SU-DHL-6 (cell line): ENCODE measurements around the gene MT1HL1.

Experiments used
- H2AFZ ChIP-seq: fragments of 200-600 bp; sonication (generic); 2 replicates; pipeline ENCODE4 v1.6.1; 2014; ENCODE audit warnings: low read depth, mild to moderate bottlenecking, moderate library complexity, mixed read lengths, antibody characterized with exemption, low read length; ENCODE audit not compliant: severe bottlenecking
- H3F3A ChIP-seq: fragments of 200-600 bp; shearing (Covaris generic); 2 replicates; pipeline ENCODE4 v1.6.0; 2016; ENCODE audit warnings: antibody characterized with exemption, mild to moderate bottlenecking; ENCODE audit not compliant: insufficient read depth
- H3K27ac ChIP-seq: fragments of 200-600 bp; sonication (generic); 2 replicates; pipeline ENCODE4 v1.5.1; 2016; ENCODE audit warnings: low read depth, mild to moderate bottlenecking, low read length, moderate library complexity, mixed read lengths
- H3K27me3 ChIP-seq: fragments of 200-600 bp; sonication (generic), shearing (Covaris generic); 2 replicates; pipeline ENCODE4 v1.6.0; 2014; ENCODE audit warnings: mild to moderate bottlenecking, low read length
- H3K36me3 ChIP-seq: fragments of 200-600 bp; sonication (generic); 2 replicates; pipeline ENCODE4 v1.6.1; 2014; ENCODE audit warnings: mild to moderate bottlenecking, low read length, mixed read lengths
- H3K4me2 ChIP-seq: fragments of 300-600, 200-600 bp; shearing (Covaris generic), sonication (generic); 2 replicates; pipeline ENCODE4 v1.6.0; 2014; ENCODE audit warnings: low read length, low read depth, mild to moderate bottlenecking; ENCODE audit not compliant: poor library complexity, severe bottlenecking
- H3K4me3 ChIP-seq: fragments of 200-600 bp; sonication (generic); 2 replicates; pipeline ENCODE4 v1.5.1; 2014; ENCODE audit warnings: antibody characterized with exemption, low read length, mild to moderate bottlenecking, mixed read lengths; ENCODE audit not compliant: insufficient read depth, poor library complexity, severe bottlenecking
- H3K79me2 ChIP-seq: fragments of 200-600 bp; sonication (generic); 2 replicates; pipeline ENCODE4 v1.6.1; 2014; ENCODE audit warnings: mild to moderate bottlenecking, low read length, moderate library complexity; ENCODE audit not compliant: insufficient read depth
- H3K9ac ChIP-seq: fragments of 200-600 bp; sonication (generic); 2 replicates; pipeline ENCODE4 v1.7.0; 2014; ENCODE audit warnings: mild to moderate bottlenecking, low read length
- H3K9me2 ChIP-seq: fragments of 200-600 bp; sonication (generic); replicated peaks from 2 replicates; pipeline ENCODE4 v1.6.1; 2014; ENCODE audit warnings: low read length; ENCODE audit not compliant: insufficient read depth
- H3K9me3 ChIP-seq: fragments of 200-600 bp; sonication (generic); 2 replicates; pipeline ENCODE4 v1.6.1; 2014; ENCODE audit warnings: low read length, mixed read lengths; ENCODE audit not compliant: insufficient read depth
- H4K20me1 ChIP-seq: fragments of 200-600 bp; sonication (generic); 2 replicates; pipeline ENCODE4 v1.6.1; 2014; ENCODE audit warnings: low read depth, mild to moderate bottlenecking, antibody characterized with exemption, low read length, moderate library complexity, mixed read lengths
- EZH2phosphoT487 ChIP-seq: fragments of 200-600 bp; sonication (generic), shearing (Covaris generic); conservative IDR thresholded peaks from 2 replicates; pipeline ENCODE4 v1.6.1; 2018; ENCODE audit warnings: mild to moderate bottlenecking, antibody characterized with exemption, low read length, moderate library complexity, mixed read lengths
- TF ChIP-seq, protein P1 (sequence below): fragments of 200-600 bp; sonication (generic); IDR thresholded peaks from one replicate; pipeline ENCODE4 v1.5.1; 2017; ENCODE audit warnings: antibody characterized with exemption, mild to moderate bottlenecking, low read length, moderate library complexity; ENCODE audit not compliant: insufficient read depth, poor library complexity, severe bottlenecking

MT1HL1 gene

GRCh38 chr1:237003516-237003915 lies 725 bp downstream of the MT1HL1 start:
- no peaks in the 10 kb centered on the region for H3K36me3 ChIP-seq
- no peak overlapping the region for H3K4me2 ChIP-seq
- no peak overlapping the region for H2AFZ ChIP-seq
- H3K79me2 ChIP-seq = no peaks in the 10 kb centered on the region
- H3K27ac ChIP-seq = no peak overlapping the region
- no peaks in the 10 kb centered on the region for H3K9me2 ChIP-seq
- H4K20me1 ChIP-seq = no peaks in the 10 kb centered on the region
- H3K27me3 ChIP-seq = no peaks in the 10 kb centered on the region
- no peak overlapping the region for H3K4me3 ChIP-seq
- H3F3A ChIP-seq = no peaks in the 10 kb centered on the region
- no peak for TF ChIP-seq EZH2phosphoT487
- TF ChIP-seq, protein P1, sequence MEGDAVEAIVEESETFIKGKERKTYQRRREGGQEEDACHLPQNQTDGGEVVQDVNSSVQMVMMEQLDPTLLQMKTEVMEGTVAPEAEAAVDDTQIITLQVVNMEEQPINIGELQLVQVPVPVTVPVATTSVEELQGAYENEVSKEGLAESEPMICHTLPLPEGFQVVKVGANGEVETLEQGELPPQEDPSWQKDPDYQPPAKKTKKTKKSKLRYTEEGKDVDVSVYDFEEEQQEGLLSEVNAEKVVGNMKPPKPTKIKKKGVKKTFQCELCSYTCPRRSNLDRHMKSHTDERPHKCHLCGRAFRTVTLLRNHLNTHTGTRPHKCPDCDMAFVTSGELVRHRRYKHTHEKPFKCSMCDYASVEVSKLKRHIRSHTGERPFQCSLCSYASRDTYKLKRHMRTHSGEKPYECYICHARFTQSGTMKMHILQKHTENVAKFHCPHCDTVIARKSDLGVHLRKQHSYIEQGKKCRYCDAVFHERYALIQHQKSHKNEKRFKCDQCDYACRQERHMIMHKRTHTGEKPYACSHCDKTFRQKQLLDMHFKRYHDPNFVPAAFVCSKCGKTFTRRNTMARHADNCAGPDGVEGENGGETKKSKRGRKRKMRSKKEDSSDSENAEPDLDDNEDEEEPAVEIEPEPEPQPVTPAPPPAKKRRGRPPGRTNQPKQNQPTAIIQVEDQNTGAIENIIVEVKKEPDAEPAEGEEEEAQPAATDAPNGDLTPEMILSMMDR = no peak
- H3K9me3 ChIP-seq = no peaks in the 10 kb centered on the region
- no peak overlapping the region for H3K9ac ChIP-seq

- no peaks in the 10 kb centered on the region for H3F3A ChIP-seq
- no peak overlapping the region for H2AFZ ChIP-seq
- no peak overlapping the region for H3K4me3 ChIP-seq
- H3K27me3 ChIP-seq = no peaks in the 10 kb centered on the region
- no peaks in the 10 kb centered on the region for H4K20me1 ChIP-seq
- H3K9me2 ChIP-seq = no peaks in the 10 kb centered on the region
- H3K27ac ChIP-seq = no peak overlapping the region
- H3K36me3 ChIP-seq = no peaks in the 10 kb centered on the region
- H3K4me2 ChIP-seq = no peak overlapping the region
- H3K9me3 ChIP-seq = no peaks in the 10 kb centered on the region
- TF ChIP-seq EZH2phosphoT487 = no peak
- TF ChIP-seq, protein P1 = no peak
- H3K79me2 ChIP-seq = no peaks in the 10 kb centered on the region
- no peak overlapping the region for H3K9ac ChIP-seq
These were observed 4.0 kb downstream of the MT1HL1 start for GRCh38 chr1:237000191-237000590.

GRCh38 chr1:236998546-236998945 lies 5.7 kb downstream of the MT1HL1 start:
- H3F3A ChIP-seq = no peaks in the 10 kb centered on the region
- TF ChIP-seq EZH2phosphoT487 = no peak
- TF ChIP-seq, protein P1 = no peak

DNA sequence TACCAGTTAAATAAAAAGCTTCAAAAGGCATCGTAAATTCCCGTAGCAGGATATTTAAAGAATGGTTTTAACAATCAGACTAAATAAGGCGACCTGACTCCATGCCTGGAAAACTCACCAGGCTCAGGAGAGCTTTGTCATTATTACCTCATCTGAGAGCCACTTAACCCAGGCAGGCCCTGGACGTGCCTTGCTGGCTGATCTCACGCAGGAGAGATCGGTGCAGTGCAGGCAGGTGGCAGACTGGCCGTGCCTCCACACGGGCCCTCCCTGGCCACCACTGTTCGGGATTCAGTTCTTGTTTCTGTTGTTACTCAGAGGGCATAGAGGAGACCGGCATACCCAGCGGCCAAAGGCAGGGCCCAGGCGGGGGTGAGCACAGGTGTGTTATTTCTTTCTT lies 6.4 kb downstream of the MT1HL1 start:
- Histone ChIP-seq H2AFZ (no peak overlapping the region), H3K4me2 (no peak overlapping the region), H3K9ac (no peak overlapping the region), H3K27ac (no peak overlapping the region), H3K9me2 (no peaks in the 10 kb centered on the region), H3K4me3 (no peak overlapping the region), H3F3A (no peaks in the 10 kb centered on the region), H3K79me2 (no peaks in the 10 kb centered on the region), H3K9me3 (no peaks in the 10 kb centered on the region), H3K27me3 (no peaks in the 10 kb centered on the region), H3K36me3 (no peaks in the 10 kb centered on the region), H4K20me1 (no peaks in the 10 kb centered on the region)
- no peak for TF ChIP-seq EZH2phosphoT487
- TF ChIP-seq, protein P1 = no peak

More at GRCh38 chr1:236998546-236998945, 5.7 kb downstream of the MT1HL1 start:
- Histone ChIP-seq H3K4me2 (no peak overlapping the region), H3K4me3 (no peak overlapping the region), H3K9ac (no peak overlapping the region), H3K36me3 (no peaks in the 10 kb centered on the region), H3K79me2 (no peaks in the 10 kb centered on the region), H2AFZ (no peak overlapping the region), H3K27ac (no peak overlapping the region), H3K9me3 (no peaks in the 10 kb centered on the region), H4K20me1 (no peaks in the 10 kb centered on the region), H3K27me3 (no peaks in the 10 kb centered on the region), H3K9me2 (no peaks in the 10 kb centered on the region)
